Natural killer cell (primary cell): ENCODE results near the gene ALDH1A3. TPM values are rescaled to one million over a fixed set of nuclear protein-coding genes. Genes with fewer than 3 reads are reported as not detected.

Experiments
- ATAC-seq, 3 donors: fragments of 150-1000 bp in 2 of 3; fragments of 200-7000 bp in 1 of 3; cut with Tn5 transposase; 1 replicate in 1 of 3; 2 replicates in 2 of 3; pipeline ENCODE4 v1.10.0; 2021; ENCODE audit warnings: mild to moderate bottlenecking in 2 of 3, moderate library complexity in 2 of 3
- DNase-seq, 2 donors: peaks; one replicate each; pipeline versions ENCODE4 v3.0.0 to v3.0.0-alpha.2; 2013 to 2021; ENCODE audit warnings: mixed read lengths in 1 of 2
- H3K27ac ChIP-seq: one replicate; pipeline ENCODE4 v1.5.1; 2013; ENCODE audit warnings: mild to moderate bottlenecking, low read length
- H3K27me3 ChIP-seq: one replicate; pipeline ENCODE4 v1.6.1; 2013; ENCODE audit warnings: low read length; ENCODE audit not compliant: control insufficient read depth, insufficient read depth
- H3K36me3 ChIP-seq: one replicate; pipeline ENCODE4 v1.6.1; 2013; ENCODE audit warnings: low read length; ENCODE audit not compliant: control insufficient read depth, insufficient read depth
- H3K4me1 ChIP-seq: one replicate; pipeline ENCODE4 v1.6.1; 2013; ENCODE audit warnings: low read length; ENCODE audit not compliant: control insufficient read depth, insufficient read depth
- H3K4me3 ChIP-seq: one replicate; pipeline ENCODE4 v1.5.1; 2013; ENCODE audit warnings: low read length
- H3K9me3 ChIP-seq: one replicate; pipeline ENCODE4 v1.6.1; 2013; ENCODE audit warnings: low read length; ENCODE audit not compliant: control insufficient read depth, insufficient read depth
- H3K27ac Mint-ChIP-seq, 2 donors: one replicate each; pipeline ENCODE4 v1.8.0; 2022; ENCODE audit warnings: mild to moderate bottlenecking in 2 of 2, mixed read lengths in 2 of 2, moderate library complexity in 1 of 2
- H3K27me3 Mint-ChIP-seq, 2 donors: one replicate each; pipeline ENCODE4 v1.8.0; 2022; ENCODE audit warnings: low read depth in 2 of 2, mixed read lengths in 2 of 2
- H3K36me3 Mint-ChIP-seq: one replicate; pipeline ENCODE4 v1.8.0; 2022; ENCODE audit warnings: mixed read lengths
- H3K4me1 Mint-ChIP-seq, 2 donors: one replicate each; pipeline ENCODE4 v1.8.0; 2022; ENCODE audit warnings: mixed read lengths in 2 of 2
- H3K4me3 Mint-ChIP-seq: one replicate; pipeline ENCODE4 v1.8.0; 2022; ENCODE audit warnings: mild to moderate bottlenecking, moderate library complexity, mixed read lengths
- H3K9me3 Mint-ChIP-seq, 2 donors: one replicate each; pipeline ENCODE4 v1.8.0; 2022; ENCODE audit warnings: mixed read lengths in 2 of 2
- CTCF ChIP-seq: fragments of 200-600 bp; IDR thresholded peaks from one replicate; pipeline ENCODE4 v1.8.0; 2022; ENCODE audit warnings: antibody characterized with exemption
- WGBS: methylation state at CpG from one replicate; pipeline ENCODE4 v1.1.7; 2013; ENCODE audit warnings: missing lambda C conversion rate; ENCODE audit not compliant: insufficient coverage; 5-methylcytosine and 5-hydroxymethylcytosine counted together
- intact Hi-C: fragments of 100-400 bp; cut with micrococcal nuclease; formaldehyde crosslinking; loops from one replicate; pipeline ENCODE4 v1.14.2; 2022
- total RNA-seq, 4 donors: library from RNA; stranded (reverse); fragments of 120-200 nt in 1 of 4; gene quantifications; one replicate each; pipeline versions ENCODE4 v1.2.3 to v1.2.4, GENCODE V29; 2013 to 2022

ALDH1A3 gene
- total RNA-seq, 3 donors from 2014 or later (not counting 1 experiment from before 2014, with no cell fraction given) = not detected

- H3K27me3 Mint-ChIP-seq = peaks cover 0 to 3% of the 10 kb centered on the region in 2 donors
- Histone ChIP-seq H3K4me1 (no peaks in the 10 kb centered on the region), H3K27me3 (no peaks in the 10 kb centered on the region), H3K9me3 (no peaks in the 10 kb centered on the region), H3K36me3 (no peaks in the 10 kb centered on the region), H3K4me3 (no peak overlapping the region), H3K27ac (no peak overlapping the region)
- no peak overlapping the region for H3K4me3 Mint-ChIP-seq
- H3K4me1 Mint-ChIP-seq = no peaks in the 10 kb centered on the region
- ATAC-seq = no peak
- no peaks in the 10 kb centered on the region for H3K36me3 Mint-ChIP-seq
- H3K9me3 Mint-ChIP-seq = no peaks in the 10 kb centered on the region
- intact Hi-C loops = no loop called here
- H3K27ac Mint-ChIP-seq = no peak overlapping the region
- TF ChIP-seq CTCF = no peak
- WGBS = 91% methylated on average over 10 of the region's 10 CpGs
- DNase-seq = no peak
These were observed 63.2 kb downstream of the ALDH1A3 start for GRCh38 chr15:100942656-100943425.

GRCh38 chr15:100944244-100944895 lies 64.7 kb downstream of the ALDH1A3 start:
- Histone ChIP-seq H3K9me3 (no peaks in the 10 kb centered on the region), H3K27me3 (no peaks in the 10 kb centered on the region), H3K27ac (no peak overlapping the region), H3K36me3 (no peaks in the 10 kb centered on the region), H3K4me3 (no peak overlapping the region), H3K4me1 (no peaks in the 10 kb centered on the region)
- Mint-ChIP-seq H3K36me3 (no peaks in the 10 kb centered on the region), H3K4me1 (no peaks in the 10 kb centered on the region), H3K27ac (no peak overlapping the region), H3K27me3 (peaks cover 3 to 12% of the 10 kb centered on the region in 2 donors), H3K4me3 (no peak overlapping the region), H3K9me3 (no peaks in the 10 kb centered on the region)
- WGBS = 71% methylated on average over 5 of the region's 7 CpGs
- DNase-seq = no peak
- no peak for TF ChIP-seq CTCF
- intact Hi-C loops = no loop called here
- no peak for ATAC-seq

GRCh38 chr15:100944986-100945385 lies 65.4 kb downstream of the ALDH1A3 start:
- intact Hi-C loops = no loop called here
- no peaks in the 10 kb centered on the region for H3K36me3 ChIP-seq

More at GRCh38 chr15:100944986-100945385, 65.4 kb downstream of the ALDH1A3 start:
- H3K27me3 ChIP-seq = no peaks in the 10 kb centered on the region
- H3K4me3 ChIP-seq = no peak overlapping the region
- H3K27ac ChIP-seq = no peak overlapping the region
- TF ChIP-seq CTCF = no peak
- no peaks in the 10 kb centered on the region for H3K9me3 Mint-ChIP-seq
- WGBS = 88% methylated on average over 6 of the region's 6 CpGs
- no peak for ATAC-seq
- H3K27ac Mint-ChIP-seq = no peak overlapping the region
- peaks cover 3 to 17% of the 10 kb centered on the region in 2 donors for H3K27me3 Mint-ChIP-seq
- H3K9me3 ChIP-seq = no peaks in the 10 kb centered on the region
- H3K4me1 ChIP-seq = no peaks in the 10 kb centered on the region
- H3K36me3 Mint-ChIP-seq = no peaks in the 10 kb centered on the region
- H3K4me3 Mint-ChIP-seq = no peak overlapping the region
- H3K4me1 Mint-ChIP-seq = no peaks in the 10 kb centered on the region
- DNase-seq = no peak
